ENCODE data around the gene HYAL4.

GRCh38 chr7:123809471-123809870 is 35.5 kb upstream of the HYAL4 start:
- TF ChIP-seq ZBTB40 (IDR thresholded peaks at IDR 0.05) (no peak), ZBTB40 (CRISPR knock-in tag; IDR thresholded peaks at IDR 0.05) (no peak), ZNF580 (CRISPR knock-in tag; IDR thresholded peaks at IDR 0.05; ENCODE audit: borderline replicate concordance, low read depth) (no peak), TP53 (CRISPR knock-in tag; conservative IDR thresholded peaks at IDR 0.05) (no peak), SP5 (CRISPR knock-in tag; IDR thresholded peaks at IDR 0.05; ENCODE audit: borderline replicate concordance, low read depth) (no peak), CBX2 (IDR thresholded peaks at IDR 0.05; ENCODE audit: low read depth, low read length) (no peak), CBX2 (CRISPR knock-in tag; IDR thresholded peaks at IDR 0.05; ENCODE audit: low read depth) (no peak), ARNTL (CRISPR knock-in tag; IDR thresholded peaks at IDR 0.05) (no peak), ZNF484 (CRISPR knock-in tag; IDR thresholded peaks at IDR 0.05; ENCODE audit: borderline replicate concordance, low read depth) (no peak), TOPORS (CRISPR knock-in tag; IDR thresholded peaks at IDR 0.05) (no peak), ZBTB20 (CRISPR knock-in tag; IDR thresholded peaks at IDR 0.05; ENCODE audit: borderline replicate concordance, low read depth) (no peak), ZNF703 (CRISPR knock-in tag; IDR thresholded peaks at IDR 0.05; ENCODE audit: borderline replicate concordance) (no peak), CTCF (CRISPR knock-in tag; IDR thresholded peaks at IDR 0.05) (no peak), HIVEP1 (CRISPR knock-in tag; IDR thresholded peaks at IDR 0.05) (no peak)
- TF ChIP-seq, protein P1, sequence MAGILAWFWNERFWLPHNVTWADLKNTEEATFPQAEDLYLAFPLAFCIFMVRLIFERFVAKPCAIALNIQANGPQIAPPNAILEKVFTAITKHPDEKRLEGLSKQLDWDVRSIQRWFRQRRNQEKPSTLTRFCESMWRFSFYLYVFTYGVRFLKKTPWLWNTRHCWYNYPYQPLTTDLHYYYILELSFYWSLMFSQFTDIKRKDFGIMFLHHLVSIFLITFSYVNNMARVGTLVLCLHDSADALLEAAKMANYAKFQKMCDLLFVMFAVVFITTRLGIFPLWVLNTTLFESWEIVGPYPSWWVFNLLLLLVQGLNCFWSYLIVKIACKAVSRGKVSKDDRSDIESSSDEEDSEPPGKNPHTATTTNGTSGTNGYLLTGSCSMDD (CRISPR knock-in tag; IDR thresholded peaks at IDR 0.05): no peak
